Measurements from ENCODE around the gene KLHL14. TPM values are rescaled to one million over a fixed set of nuclear protein-coding genes. Genes with fewer than 3 reads are reported as not detected.

KLHL14 gene
- total RNA-seq, 1 donor from 2014 or later = 0.98 TPM

- TF ChIP-seq POLR2AphosphoS5 (IDR thresholded peaks at IDR 0.05; ENCODE audit: insufficient read depth in 1 of 2, low read depth in 1 of 2) (no peak), CTCF (IDR thresholded peaks at IDR 0.05) (no peak)
- H3K4me3 ChIP-seq = no peak overlapping the region
- H3K9me3 ChIP-seq = no peaks in the 10 kb centered on the region
- intact Hi-C loops (cut with DNase I) = no loop called here
- no peaks in the 10 kb centered on the region for H3K4me1 ChIP-seq
- H3K27me3 ChIP-seq = no peaks in the 10 kb centered on the region
- H3K36me3 ChIP-seq = no peaks in the 10 kb centered on the region
- H3K27ac ChIP-seq = no peak overlapping the region
- no peak for DNase-seq (ENCODE audit: extremely low spot score in 2 of 2)
Measured at GRCh38 chr18:32763293-32763692, 9.5 kb downstream of the KLHL14 start.

- no peaks in the 10 kb centered on the region for H3K36me3 ChIP-seq
- no peak overlapping the region for H3K27ac ChIP-seq
- H3K4me3 ChIP-seq = no peak overlapping the region
- no peak for DNase-seq (ENCODE audit: extremely low spot score in 2 of 2)
- no peaks in the 10 kb centered on the region for H3K27me3 ChIP-seq
- intact Hi-C loops (cut with DNase I) = no loop called here
- H3K4me1 ChIP-seq = no peaks in the 10 kb centered on the region
- TF ChIP-seq POLR2A (IDR thresholded peaks at IDR 0.05) (no peak), CTCF (IDR thresholded peaks at IDR 0.05) (no peak), POLR2AphosphoS5 (IDR thresholded peaks at IDR 0.05; ENCODE audit: insufficient read depth in 1 of 2, low read depth in 1 of 2) (no peak)
- no peaks in the 10 kb centered on the region for H3K9me3 ChIP-seq
Measured at GRCh38 chr18:32761231-32761630, 11.6 kb downstream of the KLHL14 start.

GRCh38 chr18:32760391-32760790 is 12.4 kb downstream of the KLHL14 start:
- no peak overlapping the region for H3K4me3 ChIP-seq
- DNase-seq (ENCODE audit: extremely low spot score in 2 of 2) = no peak
- no peak overlapping the region for H3K27ac ChIP-seq
- no peak for TF ChIP-seq POLR2A (IDR thresholded peaks at IDR 0.05)
- no peak for TF ChIP-seq POLR2AphosphoS5 (IDR thresholded peaks at IDR 0.05; ENCODE audit: insufficient read depth in 1 of 2, low read depth in 1 of 2)
- TF ChIP-seq CTCF (IDR thresholded peaks at IDR 0.05) = no peak
- H3K4me1 ChIP-seq = no peaks in the 10 kb centered on the region
- no peaks in the 10 kb centered on the region for H3K36me3 ChIP-seq
- no peaks in the 10 kb centered on the region for H3K27me3 ChIP-seq
- intact Hi-C loops (cut with DNase I) = no loop called here
- no peaks in the 10 kb centered on the region for H3K9me3 ChIP-seq

- Histone ChIP-seq H3K4me3 (no peak overlapping the region), H3K36me3 (no peaks in the 10 kb centered on the region), H3K9me3 (no peaks in the 10 kb centered on the region), H3K27me3 (no peaks in the 10 kb centered on the region), H3K27ac (no peak overlapping the region), H3K4me1 (no peaks in the 10 kb centered on the region)
- DNase-seq (ENCODE audit: extremely low spot score in 2 of 2) = no peak
- TF ChIP-seq CTCF (IDR thresholded peaks at IDR 0.05) = no peak
- no peak for TF ChIP-seq POLR2AphosphoS5 (IDR thresholded peaks at IDR 0.05; ENCODE audit: insufficient read depth in 1 of 2, low read depth in 1 of 2)
- TF ChIP-seq POLR2A (IDR thresholded peaks at IDR 0.05) = no peak
- intact Hi-C loops (cut with DNase I) = no loop called here
Measured at GRCh38 chr18:32759611-32760167, 13.1 kb downstream of the KLHL14 start.

- DNase-seq (ENCODE audit: extremely low spot score in 2 of 2) = no peak
- TF ChIP-seq POLR2AphosphoS5 (IDR thresholded peaks at IDR 0.05; ENCODE audit: insufficient read depth in 1 of 2, low read depth in 1 of 2) (no peak), CTCF (IDR thresholded peaks at IDR 0.05) (no peak), POLR2A (IDR thresholded peaks at IDR 0.05) (no peak)
- Histone ChIP-seq H3K4me3 (no peak overlapping the region), H3K27ac (no peak overlapping the region), H3K4me1 (no peaks in the 10 kb centered on the region), H3K9me3 (no peaks in the 10 kb centered on the region), H3K27me3 (no peaks in the 10 kb centered on the region), H3K36me3 (no peaks in the 10 kb centered on the region)
- intact Hi-C loops (cut with DNase I) = no loop called here
Measured at GRCh38 chr18:32754508-32755263, 18.1 kb downstream of the KLHL14 start.
